Activated gamma-delta T cell treated with anti-CD3 and anti-CD28 coated beads, Interleukin-2, amount 50 U/mL, for 16 hours (primary cell): ENCODE measurements around the gene CA5A.
"Not testable (repeated sequence)": the region's sequence is repeated elsewhere in the genome, so short reads cannot be mapped to it uniquely, and the experiment has no call there.

Experiments
- DNase-seq: peaks from one replicate; pipeline ENCODE4 v3.0.0-alpha.2; 2020; ENCODE audit warnings: low read depth

Gene CA5A

DNA sequence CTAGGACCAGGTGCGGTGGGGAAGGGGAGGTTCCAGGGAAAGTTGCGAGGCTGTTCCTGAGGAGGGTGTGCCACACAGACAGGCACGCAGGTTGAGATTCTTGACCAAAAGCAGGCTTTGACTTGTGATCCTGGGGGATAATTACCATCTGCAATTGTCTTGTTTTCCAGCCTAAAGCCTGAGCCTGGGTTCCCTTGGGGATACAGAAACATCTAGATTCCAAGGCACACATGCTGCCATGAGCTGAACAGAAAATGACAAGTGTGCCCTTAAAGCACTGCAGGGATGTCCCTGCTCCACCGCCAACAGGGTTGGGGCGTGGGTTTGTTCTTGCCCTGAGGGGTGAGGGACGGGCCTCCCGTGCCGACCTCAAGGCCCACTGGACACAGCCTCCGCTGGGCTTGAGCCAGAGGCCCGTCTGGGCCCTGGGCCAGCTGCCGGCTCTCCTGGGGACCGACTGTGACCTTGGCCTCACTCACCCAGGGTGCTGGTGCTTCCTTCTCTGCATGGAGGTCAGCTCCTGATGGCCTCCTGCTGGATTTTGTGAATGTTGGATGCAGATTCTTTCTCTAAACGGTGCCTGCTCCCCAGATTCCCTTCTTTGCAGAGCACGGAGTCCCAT lies 14.0 kb downstream of the CA5A start:
- DNase-seq: no peak

DNA sequence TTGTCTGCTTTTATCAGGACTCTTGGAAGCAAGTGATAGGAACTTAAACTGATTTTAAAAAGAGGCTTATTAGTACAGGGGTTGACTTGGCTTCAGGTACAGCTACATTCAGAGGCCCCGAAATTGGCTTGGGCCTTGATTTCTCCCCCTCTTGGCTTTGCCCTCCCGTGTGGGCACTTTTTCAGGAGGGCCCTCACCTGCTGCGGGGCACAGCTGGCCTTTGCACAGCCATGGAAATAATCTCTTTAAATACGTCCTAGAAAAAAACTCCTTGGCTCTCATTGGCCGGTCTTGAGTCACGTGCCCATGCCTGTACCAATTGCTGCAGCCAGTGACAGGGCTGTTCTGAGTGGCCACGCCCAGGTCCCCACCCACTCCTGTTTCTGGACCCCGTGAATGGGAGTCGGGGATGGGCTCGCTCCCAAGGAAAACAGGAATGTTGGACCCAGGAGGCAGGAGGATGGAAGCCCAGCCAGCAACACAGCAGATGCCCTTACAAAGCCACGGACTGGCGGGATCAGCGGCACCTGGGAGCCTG lies 15.0 kb downstream of the CA5A start:
- DNase-seq: no peak

GRCh38 chr16:87919681-87919994 lies 16.7 kb downstream of the CA5A start:
- no peak for DNase-seq

GRCh38 chr16:87918866-87919680 lies 17.3 kb downstream of the CA5A start:
- no peak for DNase-seq

DNA sequence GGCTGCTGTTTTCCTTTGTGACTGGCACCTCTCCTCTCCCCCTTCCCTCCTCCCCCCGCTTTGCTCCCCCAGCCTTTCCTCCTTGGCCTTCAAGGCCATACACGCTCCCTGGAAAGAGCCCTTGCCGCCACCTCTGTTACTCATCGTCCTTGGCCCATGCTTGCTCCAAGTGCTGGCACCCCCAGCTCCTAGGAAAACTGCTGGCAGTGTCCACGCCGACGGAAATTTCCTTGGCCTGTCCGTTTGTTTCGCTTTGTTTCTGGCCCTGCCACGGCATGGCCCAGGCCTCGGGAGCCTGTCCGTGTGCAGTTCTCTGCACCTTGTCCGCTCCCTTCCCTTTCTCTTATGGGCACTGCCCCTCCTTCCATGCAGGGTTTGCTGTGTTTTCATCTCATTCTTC lies 18.0 kb downstream of the CA5A start:
- DNase-seq: no peak

DNA sequence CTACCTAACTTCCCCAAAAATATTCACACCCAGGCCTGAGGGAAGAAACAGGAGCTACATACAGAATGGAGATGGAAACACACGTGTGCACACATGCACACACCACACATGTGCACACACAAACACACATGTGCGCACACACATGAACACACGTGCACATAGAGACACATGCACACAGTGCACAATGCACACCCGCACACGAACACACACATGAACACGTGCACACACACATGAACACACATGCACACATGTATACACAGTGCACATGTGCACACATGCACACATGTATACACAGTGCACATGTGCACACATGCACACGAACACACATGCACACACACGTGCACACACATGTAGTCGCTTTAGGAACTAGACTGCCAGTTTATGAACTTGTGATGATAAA lies 18.8 kb downstream of the CA5A start:
- DNase-seq: no peak

DNA sequence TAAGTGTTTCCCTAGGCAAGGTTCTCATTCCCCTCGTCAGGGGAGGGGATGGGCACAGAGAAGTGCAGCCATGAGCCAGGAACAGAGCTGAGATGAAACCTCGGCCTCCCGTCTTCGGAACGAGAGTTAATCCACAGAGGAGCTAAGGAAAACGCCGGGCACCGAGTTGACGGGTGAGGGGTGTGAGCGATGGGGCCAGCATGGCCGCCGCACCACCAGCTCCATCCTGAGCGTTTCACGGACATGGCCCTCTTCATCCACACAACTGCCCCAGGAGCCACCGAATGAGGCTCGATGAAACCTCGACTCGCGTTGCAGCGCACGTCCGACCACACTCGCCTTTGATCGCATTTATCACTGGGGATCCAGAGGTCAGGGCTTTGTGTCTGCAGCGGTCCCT lies 21.5 kb downstream of the CA5A start:
- DNase-seq: no peak

- DNase-seq: not testable (repeated sequence)
Observed at GRCh38 chr16:87914021-87914725, 22.2 kb downstream of the CA5A start.

DNA sequence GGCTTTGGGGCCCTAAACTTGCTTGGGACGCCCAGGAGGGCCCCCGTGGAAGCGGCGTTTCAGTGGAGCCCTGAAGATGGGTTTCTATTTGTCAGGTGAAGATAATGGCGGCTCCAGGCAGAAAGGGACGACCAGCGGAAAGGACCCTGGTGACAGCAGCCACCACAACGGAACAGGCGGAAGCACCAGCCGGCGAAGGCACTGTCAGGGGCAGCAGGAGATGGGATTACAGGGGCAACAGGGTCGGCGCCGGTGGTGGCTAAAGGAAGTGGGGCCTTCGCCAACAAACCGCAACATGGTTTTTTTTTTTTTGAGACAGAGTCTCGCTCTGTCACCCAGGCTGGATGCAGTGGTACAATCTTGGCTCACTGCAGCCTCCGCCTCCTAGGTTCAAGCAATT lies 23.6 kb downstream of the CA5A start:
- DNase-seq: not testable (repeated sequence)

DNA sequence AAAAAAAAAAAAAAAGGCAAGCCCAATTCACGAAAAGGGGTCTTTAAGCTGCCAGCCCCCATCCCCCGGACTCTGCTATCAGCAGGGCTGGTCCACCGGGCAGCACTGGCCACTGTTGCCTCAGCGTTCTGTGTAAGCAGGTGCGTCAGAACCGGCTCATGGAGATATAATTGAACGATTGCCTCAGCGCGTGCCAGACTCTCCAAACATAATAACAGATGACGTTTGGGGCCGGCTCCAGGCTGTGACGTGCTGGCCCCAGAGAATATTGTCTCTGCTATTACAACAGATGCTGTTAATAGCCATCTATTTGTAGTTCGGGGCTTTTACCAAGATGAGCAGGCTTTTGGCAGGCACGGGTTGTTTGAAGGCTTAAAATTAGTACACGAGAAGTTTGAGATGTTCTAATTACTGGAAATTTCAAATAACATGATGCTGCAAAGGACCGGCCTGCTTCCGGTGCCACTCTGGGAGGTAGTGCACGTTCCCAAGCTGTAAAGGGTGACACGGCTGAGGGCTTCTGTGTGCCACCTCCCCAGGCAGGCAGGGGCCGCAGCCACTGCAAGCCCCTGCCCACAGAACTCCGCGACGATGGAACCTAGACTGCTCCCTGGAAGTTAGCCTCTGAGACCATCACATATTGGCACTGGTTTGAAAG lies 25.1 kb downstream of the CA5A start:
- not testable (repeated sequence) for DNase-seq

DNA sequence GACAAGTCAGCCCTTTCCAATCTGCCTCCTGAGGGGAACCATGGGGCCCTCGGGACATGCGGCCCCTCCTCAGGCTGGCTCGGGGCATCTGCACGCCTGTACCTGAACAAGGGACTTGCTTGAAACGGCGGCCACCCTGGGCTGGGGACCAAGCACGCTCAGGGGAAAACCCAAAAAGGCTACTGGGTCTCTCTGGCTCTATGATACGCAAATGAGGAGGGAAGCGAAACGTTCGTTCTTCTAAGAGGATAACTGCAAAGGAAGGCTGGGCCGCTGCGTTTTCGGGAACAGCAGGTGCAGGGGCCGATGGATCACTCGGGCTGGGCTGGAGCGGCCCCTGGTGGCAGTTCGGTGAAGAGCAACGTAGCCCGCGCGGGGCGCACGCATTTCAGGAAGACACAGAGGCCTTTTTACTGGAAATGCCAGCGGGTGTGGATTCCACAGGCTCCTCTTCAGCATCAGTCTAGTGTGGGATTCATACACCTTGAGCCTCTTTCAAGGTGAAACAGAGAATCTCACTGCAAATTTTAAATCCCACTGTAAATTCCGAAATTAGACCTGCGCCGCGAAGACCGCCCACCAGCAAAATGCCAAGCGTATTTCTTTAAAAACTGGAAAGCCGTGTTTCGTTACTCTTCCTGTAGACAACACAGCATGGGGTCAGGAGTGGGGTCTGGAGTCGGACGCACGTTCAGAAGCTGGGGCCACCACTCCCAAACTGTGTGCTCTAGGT lies 27.0 kb downstream of the CA5A start:
- peak; percentile 69 for DNase-seq

GRCh38 chr16:87908101-87908500 lies 28.2 kb downstream of the CA5A start:
- not testable (repeated sequence) for DNase-seq

DNA sequence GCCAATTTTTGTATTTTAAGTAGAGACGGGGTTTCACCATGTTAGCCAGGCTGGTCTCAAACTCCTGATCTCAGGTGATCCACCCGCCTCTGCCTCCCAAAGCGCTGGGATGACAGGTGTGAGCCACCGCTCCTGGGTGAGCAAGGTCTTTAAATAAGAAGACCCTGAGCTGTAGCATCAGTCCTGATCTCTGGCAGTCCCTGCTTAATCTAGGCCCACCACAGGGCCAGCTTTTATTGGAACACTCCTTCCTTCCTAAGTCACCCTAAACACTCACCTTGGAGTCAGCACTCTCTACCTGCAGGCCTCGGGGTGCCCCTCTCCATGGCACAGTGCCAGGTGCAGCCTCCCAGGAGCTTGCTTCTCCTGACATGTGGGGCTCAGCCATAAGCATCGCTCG lies 30.8 kb downstream of the CA5A start:
- DNase-seq: not testable (repeated sequence)

DNA sequence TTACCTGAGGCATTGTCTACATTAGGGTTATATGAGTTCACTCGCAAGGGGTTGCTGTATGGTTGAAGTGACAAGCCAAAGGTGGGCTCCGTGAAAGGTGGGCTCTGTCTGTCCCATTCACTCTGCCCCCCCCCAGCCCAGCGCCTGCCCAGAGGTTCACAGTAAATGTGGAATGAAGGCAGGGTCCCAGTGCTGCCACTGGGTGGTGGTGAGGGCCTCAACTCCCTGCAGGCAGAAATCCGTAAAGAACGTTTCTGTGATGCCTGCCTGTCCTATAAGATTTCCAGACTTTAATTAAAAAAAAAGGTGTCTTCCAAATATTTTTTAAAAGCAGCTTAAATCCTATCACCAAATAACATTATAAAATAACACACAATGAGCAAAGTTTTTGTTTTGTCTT lies 31.4 kb downstream of the CA5A start:
- DNase-seq: not testable (repeated sequence)

GRCh38 chr16:87900489-87900888 lies 35.8 kb downstream of the CA5A start:
- DNase-seq: not testable (repeated sequence)

DNA sequence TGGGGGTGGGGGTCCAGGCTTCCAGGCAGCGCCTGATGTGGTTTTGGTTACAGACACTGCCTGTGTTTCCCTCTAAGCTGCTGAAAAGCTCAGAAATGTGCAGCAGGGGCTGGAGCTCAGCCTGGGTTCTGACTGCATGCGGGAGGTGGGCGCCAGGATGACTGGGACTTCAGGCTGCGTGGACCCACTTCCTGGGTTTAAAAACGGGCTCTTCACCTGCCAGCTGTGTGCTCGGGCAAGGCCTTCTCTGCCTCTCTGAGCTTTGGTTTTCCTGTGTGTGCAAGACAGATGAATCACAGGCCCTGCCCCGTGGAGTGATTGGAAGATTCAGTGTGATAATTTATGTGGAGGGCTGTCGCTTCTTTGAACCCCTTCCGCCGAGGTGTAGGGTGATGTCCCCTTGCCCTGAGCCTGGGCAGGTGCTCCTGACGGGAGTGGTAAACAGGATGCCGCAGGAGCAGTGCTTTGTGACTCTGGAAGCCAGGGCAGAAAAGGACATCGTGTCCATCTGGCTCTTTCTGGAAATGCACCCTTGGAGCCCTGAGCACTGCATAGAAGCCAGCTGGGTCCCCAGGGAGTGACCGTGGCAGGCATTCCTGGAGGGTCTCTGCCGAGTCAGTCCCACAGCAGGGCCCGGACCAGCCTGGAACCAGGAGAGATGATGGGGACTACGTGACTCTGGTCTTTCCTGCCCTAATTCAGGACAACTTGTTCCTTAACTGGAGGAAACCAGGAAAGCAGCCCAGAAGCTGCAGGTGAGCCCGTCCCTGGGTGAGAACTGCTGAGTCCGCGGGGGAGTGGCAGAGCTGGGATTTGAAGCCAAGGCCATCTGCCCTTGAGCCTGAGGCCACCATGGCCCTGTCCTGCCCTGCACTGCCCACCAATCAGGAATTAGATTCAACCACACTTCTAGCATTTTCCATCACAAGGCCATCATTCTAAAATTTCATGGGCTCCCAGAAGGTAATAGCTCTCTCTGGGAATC lies 38.5 kb downstream of the CA5A start:
- peak; percentile 37 for DNase-seq

DNA sequence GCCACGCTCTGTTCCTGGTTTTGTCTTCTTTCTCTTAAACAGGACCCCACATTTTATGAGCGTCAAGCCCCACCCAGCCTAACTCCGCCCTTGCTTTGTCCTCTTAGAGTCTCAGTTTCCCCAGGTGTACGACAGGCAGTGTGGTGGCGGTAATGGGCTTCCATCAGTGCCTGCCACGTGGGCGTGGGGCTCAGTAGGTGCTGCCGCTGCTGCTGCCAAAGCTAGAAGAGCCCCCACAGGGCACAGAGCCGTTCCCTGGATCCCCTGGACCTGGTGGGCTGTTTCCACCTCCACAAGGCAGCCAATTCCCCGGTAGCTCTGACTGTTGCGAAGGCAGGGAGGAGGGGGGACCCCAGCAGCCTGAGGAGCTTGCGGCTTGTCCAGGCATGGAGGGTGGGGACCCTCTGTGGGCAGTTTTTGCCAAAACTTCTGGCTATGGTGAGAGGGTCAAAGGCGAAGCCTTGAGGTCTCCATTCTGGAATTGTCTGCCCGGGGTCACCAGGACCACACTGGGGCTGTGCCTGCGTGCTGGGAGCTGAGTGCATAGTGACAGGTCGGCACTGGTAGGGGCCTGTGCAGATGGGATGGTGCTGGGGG lies 39.3 kb downstream of the CA5A start:
- DNase-seq: not testable (repeated sequence)

DNA sequence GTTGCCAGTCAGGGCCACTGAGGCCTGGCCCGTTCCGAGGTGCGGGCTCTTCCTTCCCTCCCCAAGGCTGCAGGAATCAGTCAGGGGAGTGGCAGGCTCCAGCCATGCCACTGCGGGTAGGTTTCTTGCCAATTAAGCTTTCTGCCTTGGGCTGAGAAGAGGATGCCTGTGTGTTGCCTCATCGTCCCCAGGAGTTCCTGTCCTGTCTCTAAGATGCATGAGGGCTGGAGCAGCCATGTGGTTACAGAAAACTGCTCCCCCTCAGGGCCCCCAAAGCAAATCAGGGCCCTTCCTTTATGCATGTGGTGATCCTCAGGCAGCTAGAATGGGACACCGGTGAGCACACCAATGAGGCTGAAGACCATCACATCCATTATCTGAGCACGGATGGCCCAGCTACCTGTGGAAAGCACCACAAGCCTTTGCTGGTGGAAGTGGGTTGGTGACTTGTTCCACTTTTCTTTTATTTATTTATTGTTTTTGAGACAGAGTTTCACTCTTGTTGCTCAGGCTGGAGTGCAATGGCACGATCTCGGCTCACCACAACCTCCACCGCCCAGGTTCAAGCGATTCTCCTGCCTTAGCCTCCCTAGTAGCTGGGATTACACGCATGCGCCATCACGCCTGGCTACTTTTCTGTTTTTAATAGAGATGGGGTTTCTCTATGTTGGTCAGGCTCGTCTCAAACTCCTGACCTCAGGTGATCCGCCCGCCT lies 40.0 kb downstream of the CA5A start:
- not testable (repeated sequence) for DNase-seq

DNA sequence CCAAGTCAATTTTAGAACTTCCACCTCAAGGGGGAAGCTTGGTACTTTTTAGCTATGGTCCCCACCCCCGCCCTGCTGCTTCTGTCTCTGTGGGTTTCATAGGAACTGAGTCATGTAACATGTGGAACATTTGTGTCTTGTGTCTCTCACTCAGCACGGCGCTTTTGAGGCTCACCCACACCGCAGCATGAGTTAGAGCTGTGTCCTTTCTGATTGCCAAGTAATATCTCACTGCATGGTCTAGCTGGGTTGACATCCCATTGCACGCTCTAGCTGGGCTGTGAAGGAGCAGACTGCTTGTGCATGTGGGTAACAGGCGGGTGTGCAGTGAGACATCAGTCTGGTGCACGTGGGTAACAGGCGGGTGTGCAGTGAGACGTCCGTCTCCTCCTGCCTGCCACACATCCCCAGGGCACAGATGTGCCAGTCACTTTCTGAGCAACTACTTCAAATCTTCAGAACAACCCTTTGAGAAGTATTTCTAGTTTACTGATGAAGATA lies 40.6 kb downstream of the CA5A start:
- peak; percentile 75 for DNase-seq
